Liver (tissue), 9 donors: Measurements from ENCODE around the gene IL37. TPM values are rescaled to one million over a fixed set of nuclear protein-coding genes. Genes with fewer than 3 reads are reported as not detected.

ENCODE experiments used
- DNase-seq: peaks from one replicate; pipeline ENCODE4 v3.0.0-alpha.2; 2017; ENCODE audit warnings: low spot score
- H3K27ac ChIP-seq, 2 donors: one replicate each; pipeline ENCODE4 v1.7.0; 2013; ENCODE audit warnings: inconsistent platforms in 2 of 2, low read length in 2 of 2, control low read depth in 1 of 2, low read depth in 1 of 2, mild to moderate bottlenecking in 1 of 2
- H3K27me3 ChIP-seq, 4 donors: one replicate each; pipeline versions ENCODE4 v1.6.1 to v1.7.0; 2013; ENCODE audit warnings: low read length in 3 of 4, inconsistent platforms in 1 of 4, mild to moderate bottlenecking in 1 of 4, moderate library complexity in 1 of 4; ENCODE audit not compliant: control insufficient read depth in 4 of 4, insufficient read depth in 4 of 4
- H3K36me3 ChIP-seq, 4 donors: one replicate each; pipeline versions ENCODE4 v1.6.1 to v1.7.0; 2013; ENCODE audit warnings: low read length in 3 of 4, mild to moderate bottlenecking in 3 of 4, low read depth in 1 of 4, moderate library complexity in 1 of 4; ENCODE audit not compliant: control insufficient read depth in 4 of 4, insufficient read depth in 3 of 4
- H3K4me1 ChIP-seq, 4 donors: one replicate each; pipeline versions ENCODE4 v1.6.1 to v1.7.0; 2013; ENCODE audit warnings: low read length in 3 of 4, mild to moderate bottlenecking in 3 of 4, moderate library complexity in 1 of 4; ENCODE audit not compliant: control insufficient read depth in 4 of 4, insufficient read depth in 4 of 4
- H3K4me3 ChIP-seq, 3 donors: one replicate each; pipeline versions ENCODE4 v1.6.1 to v1.7.0; 2013; ENCODE audit warnings: low read length in 3 of 3, control low read depth in 1 of 3, low read depth in 1 of 3, mild to moderate bottlenecking in 1 of 3
- H3K9ac ChIP-seq, 2 donors: one replicate each; pipeline ENCODE4 v1.7.0; 2013; ENCODE audit warnings: low read length in 2 of 2, mild to moderate bottlenecking in 2 of 2, moderate library complexity in 2 of 2, control low read depth in 1 of 2, low read depth in 1 of 2
- H3K9me3 ChIP-seq, 4 donors: one replicate each; pipeline versions ENCODE4 v1.6.1 to v1.7.0; 2013; ENCODE audit warnings: low read length in 3 of 4; ENCODE audit not compliant: control insufficient read depth in 4 of 4
- EGR1 ChIP-seq, 2 donors: IDR thresholded peaks; 2 replicates each; pipeline ENCODE4 v1.6.1; 2016 to 2018; ENCODE audit warnings: antibody characterized with exemption in 2 of 2, low read depth in 2 of 2
- FOXA1 ChIP-seq: IDR thresholded peaks from 2 replicates; pipeline ENCODE4 v1.6.1; 2016; ENCODE audit warnings: antibody characterized with exemption
- FOXA2 ChIP-seq: IDR thresholded peaks from 2 replicates; pipeline ENCODE4 v1.6.1; 2016; ENCODE audit warnings: antibody characterized with exemption
- HNF4A ChIP-seq, 2 donors: conservative IDR thresholded peaks; 2 replicates each; pipeline ENCODE4 v1.6.1; 2016; ENCODE audit warnings: antibody characterized with exemption in 2 of 2, mild to moderate bottlenecking in 2 of 2
- HNF4G ChIP-seq: IDR thresholded peaks from 2 replicates; pipeline ENCODE4 v1.6.1; 2016; ENCODE audit warnings: antibody characterized with exemption
- JUND ChIP-seq, 2 donors: IDR thresholded peaks; 2 replicates each; pipeline ENCODE4 v1.6.1; 2016; ENCODE audit warnings: antibody characterized with exemption in 2 of 2
- NR2F2 ChIP-seq: IDR thresholded peaks from 2 replicates; pipeline ENCODE4 v1.6.1; 2016; ENCODE audit warnings: antibody characterized with exemption
- RAD21 ChIP-seq, 2 donors: IDR thresholded peaks; 2 replicates each; pipeline ENCODE4 v1.6.1; 2016; ENCODE audit warnings: antibody characterized with exemption in 2 of 2, mild to moderate bottlenecking in 2 of 2
- RXRA ChIP-seq, 2 donors: IDR thresholded peaks; 2 replicates each; pipeline ENCODE4 v1.6.1; 2017 to 2018; ENCODE audit warnings: antibody characterized with exemption in 2 of 2, mild to moderate bottlenecking in 1 of 2
- TAF1 ChIP-seq: conservative IDR thresholded peaks from 2 replicates; pipeline ENCODE4 v1.6.1; 2016; ENCODE audit warnings: antibody characterized with exemption, mild to moderate bottlenecking
- WGBS: extraction: QIAGEN DNeasy Blood & Tissue Kit; methylation state at CpG from one replicate; pipeline ENCODE4 v1.1.7; 2013; 5-methylcytosine and 5-hydroxymethylcytosine counted together
- polyA plus RNA-seq, 2 donors: library from polyadenylated mRNA; stranded (reverse) in 1 of 2; unstranded in 1 of 2; fragments of 200-250 nt in 1 of 2; fragments of >200 nt in 1 of 2; fragmentation: Nextera tagmentation in 1 of 2; extraction: Ambion mirVana in 1 of 2; gene quantifications; one replicate each; pipeline versions ENCODE4 v1.2.1 to v1.2.3, GENCODE V29; 2013 to 2015
- total RNA-seq, 2 donors: library from RNA; depleted of rRNA; stranded (reverse); fragments of >200 nt; gene quantifications; one replicate each; pipeline ENCODE4 v1.2.3, GENCODE V29; 2014
- TF ChIP-seq, protein P1 (sequence below): IDR thresholded peaks from 2 replicates; pipeline ENCODE4 v1.6.1; 2016; ENCODE audit warnings: antibody characterized with exemption
- TF ChIP-seq, protein P2 (sequence below): fragments of 150-350 bp; IDR thresholded peaks from 2 replicates; pipeline ENCODE4 v1.5.1; 2017; ENCODE audit warnings: improper control_type of control experiment, low read depth, low read length; ENCODE audit not compliant: missing input control
- TF ChIP-seq, protein P3 (sequence below): IDR thresholded peaks from 2 replicates; pipeline ENCODE4 v1.6.1; 2016; ENCODE audit warnings: antibody characterized with exemption
- TF ChIP-seq, protein P4 (sequence below): IDR thresholded peaks from 2 replicates; pipeline ENCODE4 v1.6.1; 2016; ENCODE audit warnings: antibody characterized with exemption, mild to moderate bottlenecking
- TF ChIP-seq, protein P5 (sequence below): IDR thresholded peaks from 2 replicates; pipeline ENCODE4 v1.6.1; 2016; ENCODE audit warnings: antibody characterized with exemption
- donor health status: healthy.
- donor health status: healthy.
- donor health status: healthy.
- donor health status: healthy.
- donor health status: healthy.

Gene IL37
- total and polyA plus RNA-seq, 4 donors, result not detected

DNA sequence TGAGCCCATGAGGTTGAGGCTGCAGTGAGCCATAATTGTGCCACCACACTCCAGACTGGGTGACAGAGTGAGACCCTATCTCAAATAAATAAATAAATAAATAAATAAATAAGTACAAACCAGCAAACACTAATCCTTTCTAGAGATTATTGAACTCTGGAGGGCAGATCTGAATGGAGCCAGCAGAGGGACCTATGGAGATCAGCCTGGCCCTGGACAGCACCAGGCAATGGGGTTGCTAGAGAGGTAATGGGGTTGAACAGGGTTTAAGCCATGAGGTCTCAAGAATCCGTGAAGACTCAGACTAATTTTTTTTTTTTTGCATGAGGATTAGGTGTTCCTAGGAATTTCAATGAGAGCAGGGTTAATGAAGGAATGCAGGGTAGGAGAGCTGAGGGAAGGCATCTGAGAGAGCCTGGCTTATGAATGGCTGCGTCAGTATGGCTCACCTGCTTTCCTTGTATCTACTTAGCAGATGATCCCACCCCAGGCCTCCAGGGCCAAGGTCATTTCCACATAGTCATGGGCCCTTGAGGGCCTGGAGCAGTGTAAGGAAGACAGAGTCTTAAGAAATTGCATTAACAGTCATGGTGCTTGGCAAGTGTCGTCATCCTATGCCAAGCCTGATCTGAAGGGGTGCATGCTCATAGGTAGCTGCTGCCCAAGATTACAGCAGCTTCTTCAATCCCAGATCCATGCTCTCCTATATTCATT lies 34.6 kb upstream of the IL37 start:
- no peaks in the 10 kb centered on the region for H3K4me1 ChIP-seq
- no peak overlapping the region for H3K9ac ChIP-seq
- no peaks in the 10 kb centered on the region for H3K9me3 ChIP-seq
- no peak for TF ChIP-seq RXRA (IDR thresholded peaks at IDR 0.05)
- TF ChIP-seq, protein P1, sequence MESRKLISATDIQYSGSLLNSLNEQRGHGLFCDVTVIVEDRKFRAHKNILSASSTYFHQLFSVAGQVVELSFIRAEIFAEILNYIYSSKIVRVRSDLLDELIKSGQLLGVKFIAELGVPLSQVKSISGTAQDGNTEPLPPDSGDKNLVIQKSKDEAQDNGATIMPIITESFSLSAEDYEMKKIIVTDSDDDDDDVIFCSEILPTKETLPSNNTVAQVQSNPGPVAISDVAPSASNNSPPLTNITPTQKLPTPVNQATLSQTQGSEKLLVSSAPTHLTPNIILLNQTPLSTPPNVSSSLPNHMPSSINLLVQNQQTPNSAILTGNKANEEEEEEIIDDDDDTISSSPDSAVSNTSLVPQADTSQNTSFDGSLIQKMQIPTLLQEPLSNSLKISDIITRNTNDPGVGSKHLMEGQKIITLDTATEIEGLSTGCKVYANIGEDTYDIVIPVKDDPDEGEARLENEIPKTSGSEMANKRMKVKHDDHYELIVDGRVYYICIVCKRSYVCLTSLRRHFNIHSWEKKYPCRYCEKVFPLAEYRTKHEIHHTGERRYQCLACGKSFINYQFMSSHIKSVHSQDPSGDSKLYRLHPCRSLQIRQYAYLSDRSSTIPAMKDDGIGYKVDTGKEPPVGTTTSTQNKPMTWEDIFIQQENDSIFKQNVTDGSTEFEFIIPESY, result no peak
- TF ChIP-seq JUND (IDR thresholded peaks at IDR 0.05), result no peak
- TF ChIP-seq TAF1, result no peak
- TF ChIP-seq, protein P2, sequence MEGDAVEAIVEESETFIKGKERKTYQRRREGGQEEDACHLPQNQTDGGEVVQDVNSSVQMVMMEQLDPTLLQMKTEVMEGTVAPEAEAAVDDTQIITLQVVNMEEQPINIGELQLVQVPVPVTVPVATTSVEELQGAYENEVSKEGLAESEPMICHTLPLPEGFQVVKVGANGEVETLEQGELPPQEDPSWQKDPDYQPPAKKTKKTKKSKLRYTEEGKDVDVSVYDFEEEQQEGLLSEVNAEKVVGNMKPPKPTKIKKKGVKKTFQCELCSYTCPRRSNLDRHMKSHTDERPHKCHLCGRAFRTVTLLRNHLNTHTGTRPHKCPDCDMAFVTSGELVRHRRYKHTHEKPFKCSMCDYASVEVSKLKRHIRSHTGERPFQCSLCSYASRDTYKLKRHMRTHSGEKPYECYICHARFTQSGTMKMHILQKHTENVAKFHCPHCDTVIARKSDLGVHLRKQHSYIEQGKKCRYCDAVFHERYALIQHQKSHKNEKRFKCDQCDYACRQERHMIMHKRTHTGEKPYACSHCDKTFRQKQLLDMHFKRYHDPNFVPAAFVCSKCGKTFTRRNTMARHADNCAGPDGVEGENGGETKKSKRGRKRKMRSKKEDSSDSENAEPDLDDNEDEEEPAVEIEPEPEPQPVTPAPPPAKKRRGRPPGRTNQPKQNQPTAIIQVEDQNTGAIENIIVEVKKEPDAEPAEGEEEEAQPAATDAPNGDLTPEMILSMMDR, result no peak
- TF ChIP-seq, protein P3, sequence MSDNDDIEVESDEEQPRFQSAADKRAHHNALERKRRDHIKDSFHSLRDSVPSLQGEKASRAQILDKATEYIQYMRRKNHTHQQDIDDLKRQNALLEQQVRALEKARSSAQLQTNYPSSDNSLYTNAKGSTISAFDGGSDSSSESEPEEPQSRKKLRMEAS, result no peak
- TF ChIP-seq FOXA1, result no peak
- no peak for TF ChIP-seq HNF4G
- no peak for TF ChIP-seq HNF4A (conservative IDR thresholded peaks at IDR 0.05)
- TF ChIP-seq EGR1 (IDR thresholded peaks at IDR 0.05; ENCODE audit: low read depth in 2 of 2), result no peak
- no peak for TF ChIP-seq FOXA2
- 98% methylated on average over 3 of the region's 3 CpGs for WGBS
- no peaks in the 10 kb centered on the region for H3K36me3 ChIP-seq
- no peak overlapping the region for H3K4me3 ChIP-seq
- no peaks in the 10 kb centered on the region for H3K27me3 ChIP-seq
- H3K27ac ChIP-seq, result no peak overlapping the region
- DNase-seq, result no peak

DNA sequence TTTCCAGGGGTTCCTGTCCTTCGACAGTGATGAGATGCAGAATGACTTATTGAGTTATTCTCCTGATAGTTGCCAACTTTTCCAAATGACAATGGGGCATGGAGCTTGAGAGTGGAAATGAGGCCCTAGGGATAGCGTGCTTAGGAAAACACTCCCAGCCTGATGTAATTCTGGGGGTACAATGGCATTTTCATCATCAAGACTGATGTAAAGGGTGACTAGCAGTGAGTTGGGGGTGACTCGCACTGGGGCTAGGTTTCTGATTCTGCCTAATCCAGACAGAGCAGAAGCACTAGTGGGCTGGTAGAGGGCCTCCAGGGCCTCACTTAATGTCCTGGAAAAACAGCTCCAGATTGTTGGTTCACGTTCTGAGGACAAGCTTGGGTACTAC lies 34.0 kb upstream of the IL37 start:
- H3K27me3 ChIP-seq, result no peaks in the 10 kb centered on the region
- H3K9me3 ChIP-seq, result no peaks in the 10 kb centered on the region
- no peak overlapping the region for H3K27ac ChIP-seq
- H3K36me3 ChIP-seq, result no peaks in the 10 kb centered on the region
- TF ChIP-seq, protein P4, sequence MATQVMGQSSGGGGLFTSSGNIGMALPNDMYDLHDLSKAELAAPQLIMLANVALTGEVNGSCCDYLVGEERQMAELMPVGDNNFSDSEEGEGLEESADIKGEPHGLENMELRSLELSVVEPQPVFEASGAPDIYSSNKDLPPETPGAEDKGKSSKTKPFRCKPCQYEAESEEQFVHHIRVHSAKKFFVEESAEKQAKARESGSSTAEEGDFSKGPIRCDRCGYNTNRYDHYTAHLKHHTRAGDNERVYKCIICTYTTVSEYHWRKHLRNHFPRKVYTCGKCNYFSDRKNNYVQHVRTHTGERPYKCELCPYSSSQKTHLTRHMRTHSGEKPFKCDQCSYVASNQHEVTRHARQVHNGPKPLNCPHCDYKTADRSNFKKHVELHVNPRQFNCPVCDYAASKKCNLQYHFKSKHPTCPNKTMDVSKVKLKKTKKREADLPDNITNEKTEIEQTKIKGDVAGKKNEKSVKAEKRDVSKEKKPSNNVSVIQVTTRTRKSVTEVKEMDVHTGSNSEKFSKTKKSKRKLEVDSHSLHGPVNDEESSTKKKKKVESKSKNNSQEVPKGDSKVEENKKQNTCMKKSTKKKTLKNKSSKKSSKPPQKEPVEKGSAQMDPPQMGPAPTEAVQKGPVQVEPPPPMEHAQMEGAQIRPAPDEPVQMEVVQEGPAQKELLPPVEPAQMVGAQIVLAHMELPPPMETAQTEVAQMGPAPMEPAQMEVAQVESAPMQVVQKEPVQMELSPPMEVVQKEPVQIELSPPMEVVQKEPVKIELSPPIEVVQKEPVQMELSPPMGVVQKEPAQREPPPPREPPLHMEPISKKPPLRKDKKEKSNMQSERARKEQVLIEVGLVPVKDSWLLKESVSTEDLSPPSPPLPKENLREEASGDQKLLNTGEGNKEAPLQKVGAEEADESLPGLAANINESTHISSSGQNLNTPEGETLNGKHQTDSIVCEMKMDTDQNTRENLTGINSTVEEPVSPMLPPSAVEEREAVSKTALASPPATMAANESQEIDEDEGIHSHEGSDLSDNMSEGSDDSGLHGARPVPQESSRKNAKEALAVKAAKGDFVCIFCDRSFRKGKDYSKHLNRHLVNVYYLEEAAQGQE, result no peak
- TF ChIP-seq TAF1 (no peak), HNF4A (conservative IDR thresholded peaks at IDR 0.05) (no peak), JUND (IDR thresholded peaks at IDR 0.05) (no peak), NR2F2 (no peak), EGR1 (IDR thresholded peaks at IDR 0.05; ENCODE audit: low read depth in 2 of 2) (no peak), RAD21 (IDR thresholded peaks at IDR 0.05) (no peak)
- TF ChIP-seq, protein P5, sequence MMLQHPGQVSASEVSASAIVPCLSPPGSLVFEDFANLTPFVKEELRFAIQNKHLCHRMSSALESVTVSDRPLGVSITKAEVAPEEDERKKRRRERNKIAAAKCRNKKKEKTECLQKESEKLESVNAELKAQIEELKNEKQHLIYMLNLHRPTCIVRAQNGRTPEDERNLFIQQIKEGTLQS, result no peak
- WGBS, result 93% methylated on average over 4 of the region's 4 CpGs
- H3K4me3 ChIP-seq, result no peak overlapping the region
- H3K9ac ChIP-seq, result no peak overlapping the region
- no peak for DNase-seq
- no peaks in the 10 kb centered on the region for H3K4me1 ChIP-seq
